H1 (cell line): ENCODE results near the gene DUS1L. TPM values are rescaled to one million over a fixed set of nuclear protein-coding genes. Genes with fewer than 3 reads are reported as not detected.

Source experiments
- CTCF ChIP-seq, 3 experiments: IDR thresholded peaks; 1 replicate in 2 of 3; 2 replicates in 1 of 3; pipeline versions ENCODE4 v1.5.1 to v1.6.1; 2011; ENCODE audit warnings: low read length in 3 of 3, mild to moderate bottlenecking in 3 of 3, inconsistent platforms in 2 of 3, low read depth in 1 of 3, moderate library complexity in 1 of 3; ENCODE audit not compliant: insufficient read depth in 1 of 3; ENCODE audit errors: control extremely low read depth in 1 of 3
- FOSL1 ChIP-seq: IDR thresholded peaks from 2 replicates; pipeline ENCODE4 v1.6.1; 2011; ENCODE audit warnings: mild to moderate bottlenecking, low read depth, low read length, moderate library complexity; ENCODE audit not compliant: insufficient read depth
- KDM1A ChIP-seq: fragments of 200-600, 300-600 bp; sonication (generic); IDR thresholded peaks from 2 replicates; pipeline ENCODE4 v1.7.1; 2016; ENCODE audit warnings: mild to moderate bottlenecking, low read length, borderline replicate concordance
- polyA plus RNA-seq, 7 experiments: library from polyadenylated mRNA; depleted of rRNA in 3 of 7; stranded (reverse) in 5 of 7; unstranded in 2 of 7; fragments of >200 nt in 5 of 7; fragments of 200-250 nt in 2 of 7; gene quantifications; 1 replicate in 5 of 7; 2 replicates in 1 of 7; 4 replicates in 1 of 7; pipeline versions ENCODE4 v1.2.1 to v1.2.3, GENCODE V29; 2011 to 2013; ENCODE audit warnings: missing spikeins in 2 of 7, mixed read lengths in 2 of 7
- total RNA-seq: library from RNA; stranded (reverse); fragmentation: NEBNext Ultra II Directional; extraction: Animal tissue kit (Norgen Biotek cat#: 25700); gene quantifications from 2 replicates; pipeline ENCODE4 v1.2.1, GENCODE V29; 2021

The DUS1L gene
- total and polyA plus RNA-seq, 2 of the 8 experiments (the other 6 are each of a cell fraction or from before 2014, with no cell fraction given), result 34.5 to 69.1 TPM

- TF ChIP-seq CTCF (IDR thresholded peaks at IDR 0.05; ENCODE audit: control extremely low read depth in 1 of 3, insufficient read depth in 1 of 3, low read depth in 1 of 3, low read length in 3 of 3) (no peak), FOSL1 (no peak), KDM1A (no peak)
Observed at GRCh38 chr17:82035956-82036633, 29.5 kb downstream of the DUS1L start (continued).
